OCI-LY3 (cell line): Measurements from ENCODE around the gene ADCY5.

Experiments
- H2AFZ ChIP-seq: fragments of 200-600, 300-600 bp; shearing (Covaris generic); 2 replicates; pipeline ENCODE4 v1.6.0; 2014; ENCODE audit warnings: antibody characterized with exemption, low read depth, low read length
- H3K27ac ChIP-seq: fragments of 200-600, 300-600 bp; sonication (generic); 2 replicates; pipeline ENCODE4 v1.5.1; 2014; ENCODE audit warnings: mild to moderate bottlenecking, low read length, moderate library complexity, mixed read lengths
- H3K27me3 ChIP-seq: fragments of 200-600, 300-600 bp; sonication (generic); 2 replicates; pipeline ENCODE4 v1.6.1; 2014; ENCODE audit warnings: low read depth, low read length, mixed read lengths
- H3K36me3 ChIP-seq: fragments of 200-600, 300-600 bp; sonication (generic); replicated peaks from 2 replicates; pipeline ENCODE3; 2014; ENCODE audit warnings: low read depth, low read length, mixed read lengths
- H3K4me1 ChIP-seq: fragments of 300-600, 200-600 bp; sonication (generic); 2 replicates; pipeline ENCODE4 v1.6.1; 2014; ENCODE audit warnings: low read length, mixed read lengths
- H3K4me2 ChIP-seq: fragments of 200-600, 300-600 bp; sonication (generic); 2 replicates; pipeline ENCODE4 v1.6.1; 2014; ENCODE audit warnings: low read length, mixed read lengths
- H3K4me3 ChIP-seq: fragments of 300-600, 200-600 bp; sonication (generic); 2 replicates; pipeline ENCODE4 v1.5.1; 2014; ENCODE audit warnings: antibody characterized with exemption, mild to moderate bottlenecking, low read length, moderate library complexity
- H3K79me2 ChIP-seq: fragments of 300-600, 200-600 bp; shearing (Covaris generic); 2 replicates; pipeline ENCODE4 v1.6.1; 2014; ENCODE audit warnings: mild to moderate bottlenecking, low read length, mixed read lengths
- H3K9ac ChIP-seq: fragments of 300-600, 200-600 bp; shearing (Covaris generic); 2 replicates; pipeline ENCODE4 v1.6.0; 2014; ENCODE audit warnings: mild to moderate bottlenecking, low read length, moderate library complexity
- H3K9me3 ChIP-seq: fragments of 200-600, 300-600 bp; shearing (Covaris generic); 2 replicates; pipeline ENCODE4 v1.6.1; 2014; ENCODE audit warnings: low read length, mixed read lengths; ENCODE audit not compliant: insufficient read depth
- H4K20me1 ChIP-seq: fragments of 200-600, 300-600 bp; sonication (generic); 2 replicates; pipeline ENCODE4 v1.6.1; 2016; ENCODE audit warnings: low read length, mixed read lengths; ENCODE audit not compliant: insufficient read depth
- EZH2phosphoT487 ChIP-seq: fragments of 200-600 bp; shearing (Covaris generic); IDR thresholded peaks from 2 replicates; pipeline ENCODE4 v1.6.1; 2018; ENCODE audit warnings: antibody characterized with exemption, mixed run types, low read depth
- TF ChIP-seq, protein P1 (sequence below): fragments of 200-600, 300-600 bp; sonication (generic); IDR thresholded peaks from 2 replicates; pipeline ENCODE4 v1.5.1; 2014; ENCODE audit warnings: antibody characterized with exemption, low read length, low read depth

Gene ADCY5

DNA sequence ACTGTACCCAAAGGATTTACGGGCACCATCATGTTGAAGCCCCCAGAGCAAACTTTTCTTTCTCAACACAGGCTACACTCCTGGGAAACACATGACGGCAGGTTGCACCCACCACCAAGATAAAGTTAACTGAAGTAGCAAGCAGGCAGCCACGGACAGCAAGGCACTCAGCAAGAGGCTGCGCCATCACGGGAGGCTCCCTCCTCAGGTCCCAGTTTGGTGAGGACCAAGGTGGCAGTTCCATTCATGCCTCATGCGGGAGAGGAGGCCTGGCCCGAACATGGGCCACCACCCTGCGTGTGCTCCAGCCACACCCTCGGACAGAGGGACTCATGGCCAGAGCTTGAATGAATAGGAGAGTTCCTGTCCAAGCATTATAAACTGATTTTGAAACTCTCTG, 6.8 kb downstream of the ADCY5 start:
- TF ChIP-seq EZH2phosphoT487: no peak
- TF ChIP-seq, protein P1, sequence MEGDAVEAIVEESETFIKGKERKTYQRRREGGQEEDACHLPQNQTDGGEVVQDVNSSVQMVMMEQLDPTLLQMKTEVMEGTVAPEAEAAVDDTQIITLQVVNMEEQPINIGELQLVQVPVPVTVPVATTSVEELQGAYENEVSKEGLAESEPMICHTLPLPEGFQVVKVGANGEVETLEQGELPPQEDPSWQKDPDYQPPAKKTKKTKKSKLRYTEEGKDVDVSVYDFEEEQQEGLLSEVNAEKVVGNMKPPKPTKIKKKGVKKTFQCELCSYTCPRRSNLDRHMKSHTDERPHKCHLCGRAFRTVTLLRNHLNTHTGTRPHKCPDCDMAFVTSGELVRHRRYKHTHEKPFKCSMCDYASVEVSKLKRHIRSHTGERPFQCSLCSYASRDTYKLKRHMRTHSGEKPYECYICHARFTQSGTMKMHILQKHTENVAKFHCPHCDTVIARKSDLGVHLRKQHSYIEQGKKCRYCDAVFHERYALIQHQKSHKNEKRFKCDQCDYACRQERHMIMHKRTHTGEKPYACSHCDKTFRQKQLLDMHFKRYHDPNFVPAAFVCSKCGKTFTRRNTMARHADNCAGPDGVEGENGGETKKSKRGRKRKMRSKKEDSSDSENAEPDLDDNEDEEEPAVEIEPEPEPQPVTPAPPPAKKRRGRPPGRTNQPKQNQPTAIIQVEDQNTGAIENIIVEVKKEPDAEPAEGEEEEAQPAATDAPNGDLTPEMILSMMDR: no peak
- H3K4me1 ChIP-seq: no peaks in the 10 kb centered on the region
- H3K27me3 ChIP-seq: peaks cover 13% of the 10 kb centered on the region
- H3K9me3 ChIP-seq: no peaks in the 10 kb centered on the region
- no peaks in the 10 kb centered on the region for H3K36me3 ChIP-seq
- no peak overlapping the region for H3K4me2 ChIP-seq
- H4K20me1 ChIP-seq: no peaks in the 10 kb centered on the region
- H3K9ac ChIP-seq: no peak overlapping the region
- no peak overlapping the region for H3K4me3 ChIP-seq
- H2AFZ ChIP-seq: no peak overlapping the region
- no peak overlapping the region for H3K27ac ChIP-seq
- no peaks in the 10 kb centered on the region for H3K79me2 ChIP-seq

DNA sequence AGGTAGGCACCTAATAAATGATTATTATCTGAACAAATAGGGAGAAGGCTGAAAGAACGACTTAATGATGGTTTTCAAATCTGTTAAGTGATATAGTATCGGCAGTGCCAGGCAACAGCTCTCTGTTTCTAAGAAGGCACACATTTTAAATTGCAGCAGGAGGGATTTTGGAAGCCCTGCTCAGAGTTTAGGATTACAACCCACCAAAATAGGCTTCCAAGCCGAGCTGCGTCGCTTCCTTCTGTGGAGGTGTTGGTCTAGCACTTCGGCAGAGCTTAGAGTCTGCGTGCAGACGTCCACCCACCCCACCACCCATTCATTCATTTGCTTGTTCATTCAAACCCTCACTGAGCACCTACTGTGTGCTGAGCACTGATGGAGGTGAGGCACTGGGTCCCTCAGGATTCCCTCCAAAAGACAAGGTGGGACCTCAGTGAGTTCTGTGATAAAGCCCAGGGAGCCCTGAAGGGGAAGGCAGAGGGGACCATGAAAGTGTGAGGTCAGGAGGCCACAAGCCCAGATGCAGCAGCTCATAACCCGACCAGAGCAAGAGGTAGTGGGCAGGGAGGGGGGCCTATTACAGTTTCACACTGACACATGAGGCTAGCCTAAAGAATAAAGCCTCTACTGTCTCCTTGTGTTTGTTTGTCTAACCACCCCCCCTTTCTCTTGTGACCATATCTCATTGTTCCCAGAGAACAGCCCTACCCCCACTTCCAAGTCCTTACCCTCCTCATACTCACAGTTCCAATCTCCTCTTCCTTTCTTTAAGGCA, 8.9 kb downstream of the ADCY5 start:
- Histone ChIP-seq H3K9me3 (no peaks in the 10 kb centered on the region), H2AFZ (no peak overlapping the region), H3K27me3 (peaks cover 13% of the 10 kb centered on the region), H3K9ac (no peak overlapping the region), H3K4me3 (no peak overlapping the region), H4K20me1 (no peaks in the 10 kb centered on the region), H3K4me2 (no peak overlapping the region), H3K4me1 (no peaks in the 10 kb centered on the region), H3K79me2 (no peaks in the 10 kb centered on the region), H3K36me3 (no peaks in the 10 kb centered on the region), H3K27ac (no peak overlapping the region)
- TF ChIP-seq, protein P1: no peak
- no peak for TF ChIP-seq EZH2phosphoT487

DNA sequence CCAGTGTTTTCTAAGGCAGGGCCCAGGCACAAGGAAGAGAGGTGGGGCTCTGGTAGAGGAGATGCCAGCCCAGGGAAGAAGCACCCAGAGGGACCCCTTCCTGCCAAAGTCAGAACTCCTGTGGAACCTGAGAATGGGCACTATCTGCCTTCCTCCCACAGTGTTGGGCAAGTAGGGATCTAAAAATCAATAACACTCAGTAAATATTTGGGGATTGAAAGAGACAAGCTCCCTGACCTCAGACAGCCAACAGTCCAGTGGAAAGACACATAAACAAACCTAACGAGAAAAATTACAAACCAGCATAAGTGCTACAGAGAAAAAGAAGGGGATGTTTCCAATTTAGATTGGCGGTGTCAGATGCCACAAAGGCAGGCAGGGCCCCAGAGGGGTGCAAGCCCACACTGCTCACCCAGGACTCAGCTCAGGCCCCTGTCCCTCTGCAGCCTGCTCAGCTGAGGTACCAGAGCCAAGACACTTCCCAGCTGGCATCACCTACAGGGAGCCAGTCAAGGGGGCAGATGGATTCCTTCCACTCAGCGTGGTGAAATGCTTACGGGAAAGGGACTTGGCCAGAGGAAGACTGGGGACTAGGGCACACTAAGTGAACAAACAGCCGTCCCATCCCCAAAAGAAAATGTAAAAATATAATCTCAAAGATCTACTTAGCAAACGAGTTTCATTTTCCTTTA, 15.9 kb downstream of the ADCY5 start:
- no peaks in the 10 kb centered on the region for H3K36me3 ChIP-seq
- no peak overlapping the region for H3K4me2 ChIP-seq

More for the DNA sequence above, 15.9 kb downstream of the ADCY5 start:
- Histone ChIP-seq H3K79me2 (no peaks in the 10 kb centered on the region), H3K9me3 (no peaks in the 10 kb centered on the region), H2AFZ (no peak overlapping the region), H4K20me1 (no peaks in the 10 kb centered on the region), H3K9ac (no peak overlapping the region), H3K27me3 (peaks cover 14% of the 10 kb centered on the region), H3K27ac (no peak overlapping the region), H3K4me3 (no peak overlapping the region), H3K4me1 (no peaks in the 10 kb centered on the region)
- TF ChIP-seq, protein P1: no peak
- TF ChIP-seq EZH2phosphoT487: no peak
